HepG2 (cell line): ENCODE data around the gene TWNK. TPM values are rescaled to one million over a fixed set of nuclear protein-coding genes. Genes with fewer than 3 reads are reported as not detected.

ENCODE experiments used
- CHCHD3 ChIP-seq: sonication (generic); formaldehyde crosslinking; IDR thresholded peaks from 2 replicates; pipeline ENCODE4 v1.8.0; 2022; ENCODE audit warnings: mild to moderate bottlenecking, missing genetic modification reagents, moderate library complexity
- ESRRA ChIP-seq: sonication (generic); formaldehyde crosslinking; IDR thresholded peaks from 2 replicates; pipeline ENCODE4 v1.5.1; 2020; ENCODE audit warnings: mild to moderate bottlenecking, low read depth, missing genetic modification reagents
- EZH2 ChIP-seq: conservative IDR thresholded peaks from 2 replicates; pipeline ENCODE4 v1.6.1; 2012; ENCODE audit warnings: mild to moderate bottlenecking, low read depth, low read length, moderate library complexity
- HMGA1 ChIP-seq: sonication (generic); formaldehyde crosslinking; conservative IDR thresholded peaks from 2 replicates; pipeline ENCODE4 v1.4.0; 2020; ENCODE audit warnings: missing genetic modification reagents
- NR2F6 ChIP-seq, 2 experiments: IDR thresholded peaks; 2 replicates each; pipeline ENCODE4 v1.6.1; 2016; ENCODE audit warnings: antibody characterized with exemption in 1 of 2, mild to moderate bottlenecking in 1 of 2
- PCBP1 ChIP-seq: fragments of 200-400 bp; formaldehyde crosslinking; IDR thresholded peaks from 2 replicates; pipeline ENCODE4 v1.6.1; 2017; ENCODE audit warnings: mild to moderate bottlenecking, low read depth, low read length, borderline replicate concordance
- PHB2 ChIP-seq: fragments of 450-650 bp; IDR thresholded peaks from 2 replicates; pipeline ENCODE4 v1.6.1; 2018; ENCODE audit not compliant: partially characterized antibody
- PITX1 ChIP-seq: sonication (generic); formaldehyde crosslinking; IDR thresholded peaks from 2 replicates; pipeline ENCODE4 v1.5.1; 2020; ENCODE audit warnings: mild to moderate bottlenecking, missing genetic modification reagents
- POLR2AphosphoS2 ChIP-seq: IDR thresholded peaks from 2 replicates; pipeline ENCODE4 v1.6.1; 2011; ENCODE audit warnings: low read depth, low read length, improper control_type of control experiment
- SNRNP70 ChIP-seq: fragments of 200-400 bp; formaldehyde crosslinking; IDR thresholded peaks from 2 replicates; pipeline ENCODE4 v1.6.1; 2017; ENCODE audit warnings: mild to moderate bottlenecking, low read depth, low read length, moderate library complexity
- THYN1 ChIP-seq: sonication (generic); formaldehyde crosslinking; IDR thresholded peaks from 2 replicates; pipeline ENCODE4 v1.8.1; 2023; ENCODE audit warnings: low read depth, mild to moderate bottlenecking, moderate library complexity, missing genetic modification reagents, borderline replicate concordance
- ZKSCAN8 ChIP-seq: IDR thresholded peaks from 2 replicates; pipeline ENCODE4 v1.6.1; 2016; ENCODE audit warnings: borderline replicate concordance, missing genetic modification reagents, missing compliant biosample characterization
- ZNF143 ChIP-seq: sonication (generic); formaldehyde crosslinking; IDR thresholded peaks from 2 replicates; pipeline ENCODE4 v1.4.0; 2020; ENCODE audit warnings: missing genetic modification reagents
- ZNF354B ChIP-seq: sonication (generic); formaldehyde crosslinking; IDR thresholded peaks from 2 replicates; pipeline ENCODE4 v1.8.0; 2022; ENCODE audit warnings: mild to moderate bottlenecking, missing genetic modification reagents
- ZNF501 ChIP-seq: sonication (generic); formaldehyde crosslinking; IDR thresholded peaks from 2 replicates; pipeline ENCODE4 v1.5.1; 2020; ENCODE audit warnings: mild to moderate bottlenecking, moderate library complexity, missing genetic modification reagents
- ZNF720 ChIP-seq: sonication (generic); formaldehyde crosslinking; IDR thresholded peaks from 2 replicates; pipeline ENCODE4 v1.4.0; 2020; ENCODE audit warnings: missing genetic modification reagents
- ZNF737 ChIP-seq: sonication (generic); formaldehyde crosslinking; IDR thresholded peaks from 2 replicates; pipeline ENCODE4 v1.5.0; 2020; ENCODE audit warnings: missing genetic modification reagents, mild to moderate bottlenecking, borderline replicate concordance
- ZNF75D ChIP-seq: sonication (generic); formaldehyde crosslinking; IDR thresholded peaks from 2 replicates; pipeline ENCODE4 v1.8.1; 2023; ENCODE audit warnings: missing genetic modification reagents, mild to moderate bottlenecking, borderline replicate concordance
- ZZZ3 ChIP-seq: sonication (generic); formaldehyde crosslinking; IDR thresholded peaks from 2 replicates; pipeline ENCODE4 v1.4.0; 2020; ENCODE audit warnings: missing genetic modification reagents, mild to moderate bottlenecking, borderline replicate concordance
- polyA plus RNA-seq, 8 experiments: library from polyadenylated mRNA; depleted of rRNA in 3 of 8; stranded (reverse) in 7 of 8; unstranded in 1 of 8; fragments of >200 nt; fragmentation: Illumina TruSeq in 4 of 8; extraction: Trizol in 4 of 8; gene quantifications; 2 replicates each; pipeline versions ENCODE4 v1.2.1 to v1.2.3, GENCODE V29; 2011 to 2016; ENCODE audit warnings: low read depth in 4 of 8, missing spikeins in 1 of 8, mixed read lengths in 1 of 8; ENCODE audit not compliant: insufficient read depth in 1 of 8
- total RNA-seq, 5 experiments: library from RNA; depleted of rRNA; stranded (reverse); fragments of >200 nt; fragmentation: Illumina TruSeq; extraction: Trizol; gene quantifications; 2 replicates each; pipeline ENCODE4 v1.2.3, GENCODE V29; 2016; ENCODE audit warnings: low read depth in 1 of 5
- TF ChIP-seq, protein P1 (sequence below), 2 experiments: fragments of 450-650 bp in 1 of 2; sonication (generic) in 1 of 2; formaldehyde crosslinking; IDR thresholded peaks; 2 replicates each; pipeline versions ENCODE4 v1.5.0 to v1.8.0; 2020 to 2022; ENCODE audit warnings: mild to moderate bottlenecking in 1 of 2, missing genetic modification reagents in 1 of 2
- TF ChIP-seq, protein P2 (sequence below): sonication (generic); formaldehyde crosslinking; IDR thresholded peaks from 2 replicates; pipeline ENCODE4 v1.8.1; 2023; ENCODE audit warnings: missing genetic modification reagents, mild to moderate bottlenecking, borderline replicate concordance
- TF ChIP-seq, protein P3 (sequence below): sonication (generic); formaldehyde crosslinking; IDR thresholded peaks from 2 replicates; pipeline ENCODE4 v1.8.0; 2022; ENCODE audit warnings: low read depth, missing genetic modification reagents
- TF ChIP-seq, protein P4 (sequence below): sonication (generic); formaldehyde crosslinking; IDR thresholded peaks from 2 replicates; pipeline ENCODE4 v1.4.0; 2020; ENCODE audit warnings: mild to moderate bottlenecking, missing genetic modification reagents
- TF ChIP-seq, protein P5 (sequence below): sonication (generic); formaldehyde crosslinking; IDR thresholded peaks from 2 replicates; pipeline ENCODE4 v1.4.0; 2020; ENCODE audit warnings: missing genetic modification reagents, borderline replicate concordance
- TF ChIP-seq, protein P6 (sequence below): sonication (generic); formaldehyde crosslinking; IDR thresholded peaks from 2 replicates; pipeline ENCODE4 v1.5.1; 2020; ENCODE audit warnings: mild to moderate bottlenecking, missing genetic modification reagents, borderline replicate concordance

TWNK gene
- total and polyA plus RNA-seq, 2 of the 13 experiments (the other 11 are each of a cell fraction or from before 2014, with no cell fraction given) = 10.7 to 16.5 TPM

DNA sequence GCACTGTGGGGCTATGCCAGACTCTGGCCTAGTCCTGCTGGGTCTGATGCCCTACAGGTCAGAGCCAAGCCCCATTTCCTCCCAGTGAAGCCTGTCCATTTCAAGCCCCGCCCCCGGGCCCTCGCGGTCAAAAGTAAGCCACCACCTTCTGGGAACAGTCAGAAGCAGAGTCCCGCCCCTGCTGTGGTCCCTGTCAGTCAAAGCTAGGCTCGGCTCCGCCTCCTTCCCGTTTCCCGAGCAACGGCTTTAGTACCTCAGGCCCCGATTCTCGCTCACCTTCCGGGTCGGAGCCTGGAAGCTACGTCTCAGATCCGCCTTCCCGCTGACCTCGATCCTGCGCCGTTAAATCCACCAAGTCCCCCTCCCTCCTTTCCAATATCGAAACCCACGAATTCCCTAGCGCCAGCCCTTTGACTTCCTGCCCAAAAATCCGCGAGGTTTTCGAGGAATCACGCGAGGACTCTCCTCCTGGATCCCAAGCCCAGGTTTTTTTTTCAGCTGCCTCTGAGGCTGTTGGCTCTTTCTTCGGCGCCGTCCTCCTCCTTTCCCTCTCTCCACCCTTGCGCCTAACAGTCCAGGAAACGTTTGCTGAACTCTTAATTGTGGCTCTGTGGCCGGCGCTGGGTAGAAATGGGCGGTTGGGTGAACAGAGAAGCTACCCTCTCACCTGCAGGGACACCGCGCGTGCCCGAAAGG lies 55.5 kb downstream of the TWNK start (continued):
- TF ChIP-seq, protein P1, sequence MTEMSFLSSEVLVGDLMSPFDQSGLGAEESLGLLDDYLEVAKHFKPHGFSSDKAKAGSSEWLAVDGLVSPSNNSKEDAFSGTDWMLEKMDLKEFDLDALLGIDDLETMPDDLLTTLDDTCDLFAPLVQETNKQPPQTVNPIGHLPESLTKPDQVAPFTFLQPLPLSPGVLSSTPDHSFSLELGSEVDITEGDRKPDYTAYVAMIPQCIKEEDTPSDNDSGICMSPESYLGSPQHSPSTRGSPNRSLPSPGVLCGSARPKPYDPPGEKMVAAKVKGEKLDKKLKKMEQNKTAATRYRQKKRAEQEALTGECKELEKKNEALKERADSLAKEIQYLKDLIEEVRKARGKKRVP (CRISPR knock-in tag; IDR thresholded peaks at IDR 0.05) = no peak
- TF ChIP-seq ZNF737 = no peak
- TF ChIP-seq THYN1 = no peak
- no peak for TF ChIP-seq PCBP1
- TF ChIP-seq ZNF354B (CRISPR knock-in tag) = no peak
- TF ChIP-seq ZNF143 = no peak
- TF ChIP-seq, protein P2, sequence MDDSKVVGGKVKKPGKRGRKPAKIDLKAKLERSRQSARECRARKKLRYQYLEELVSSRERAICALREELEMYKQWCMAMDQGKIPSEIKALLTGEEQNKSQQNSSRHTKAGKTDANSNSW (CRISPR knock-in tag) = no peak
- TF ChIP-seq PHB2 = no peak
- no peak; the same call in none of the 2 replicates for TF ChIP-seq PITX1
- no peak for TF ChIP-seq HMGA1
- TF ChIP-seq ZNF720 = no peak
- TF ChIP-seq, protein P3, sequence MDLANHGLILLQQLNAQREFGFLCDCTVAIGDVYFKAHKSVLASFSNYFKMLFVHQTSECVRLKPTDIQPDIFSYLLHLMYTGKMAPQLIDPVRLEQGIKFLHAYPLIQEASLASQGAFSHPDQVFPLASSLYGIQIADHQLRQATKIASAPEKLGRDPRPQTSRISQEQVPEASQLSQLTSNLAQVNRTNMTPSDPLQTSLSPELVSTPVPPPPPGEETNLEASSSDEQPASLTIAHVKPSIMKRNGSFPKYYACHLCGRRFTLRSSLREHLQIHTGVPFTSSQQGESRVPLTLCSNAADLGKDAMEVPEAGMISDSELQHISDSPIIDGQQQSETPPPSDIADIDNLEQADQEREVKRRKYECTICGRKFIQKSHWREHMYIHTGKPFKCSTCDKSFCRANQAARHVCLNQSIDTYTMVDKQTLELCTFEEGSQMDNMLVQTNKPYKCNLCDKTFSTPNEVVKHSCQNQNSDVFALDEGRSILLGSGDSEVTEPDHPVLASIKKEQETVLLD (CRISPR knock-in tag) = peak; percentile 84
- TF ChIP-seq POLR2AphosphoS2 = no peak
- no peak for TF ChIP-seq CHCHD3 (CRISPR knock-in tag)
- TF ChIP-seq SNRNP70 = no peak
- peak; percentile 95 for TF ChIP-seq ZNF501 (CRISPR knock-in tag)
- TF ChIP-seq, protein P4, sequence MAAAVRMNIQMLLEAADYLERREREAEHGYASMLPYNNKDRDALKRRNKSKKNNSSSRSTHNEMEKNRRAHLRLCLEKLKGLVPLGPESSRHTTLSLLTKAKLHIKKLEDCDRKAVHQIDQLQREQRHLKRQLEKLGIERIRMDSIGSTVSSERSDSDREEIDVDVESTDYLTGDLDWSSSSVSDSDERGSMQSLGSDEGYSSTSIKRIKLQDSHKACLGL (CRISPR knock-in tag) = no peak
- TF ChIP-seq EZH2 = no peak
- TF ChIP-seq, protein P5, sequence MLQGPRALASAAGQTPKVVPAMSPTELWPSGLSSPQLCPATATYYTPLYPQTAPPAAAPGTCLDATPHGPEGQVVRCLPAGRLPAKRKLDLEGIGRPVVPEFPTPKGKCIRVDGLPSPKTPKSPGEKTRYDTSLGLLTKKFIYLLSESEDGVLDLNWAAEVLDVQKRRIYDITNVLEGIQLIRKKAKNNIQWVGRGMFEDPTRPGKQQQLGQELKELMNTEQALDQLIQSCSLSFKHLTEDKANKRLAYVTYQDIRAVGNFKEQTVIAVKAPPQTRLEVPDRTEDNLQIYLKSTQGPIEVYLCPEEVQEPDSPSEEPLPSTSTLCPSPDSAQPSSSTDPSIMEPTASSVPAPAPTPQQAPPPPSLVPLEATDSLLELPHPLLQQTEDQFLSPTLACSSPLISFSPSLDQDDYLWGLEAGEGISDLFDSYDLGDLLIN (CRISPR knock-in tag) = no peak
- TF ChIP-seq ESRRA (CRISPR knock-in tag) = no peak
- no peak for TF ChIP-seq ZZZ3
- no peak for TF ChIP-seq ZKSCAN8 (CRISPR knock-in tag)
- TF ChIP-seq NR2F6 (IDR thresholded peaks at IDR 0.05) = peak; percentile 18; the same call in 1 of the 2 replicates
- no peak; the same call in 1 of the 2 replicates for TF ChIP-seq NR2F6 (CRISPR knock-in tag; IDR thresholded peaks at IDR 0.05)
- TF ChIP-seq ZNF75D (CRISPR knock-in tag) = no peak
- TF ChIP-seq, protein P6, sequence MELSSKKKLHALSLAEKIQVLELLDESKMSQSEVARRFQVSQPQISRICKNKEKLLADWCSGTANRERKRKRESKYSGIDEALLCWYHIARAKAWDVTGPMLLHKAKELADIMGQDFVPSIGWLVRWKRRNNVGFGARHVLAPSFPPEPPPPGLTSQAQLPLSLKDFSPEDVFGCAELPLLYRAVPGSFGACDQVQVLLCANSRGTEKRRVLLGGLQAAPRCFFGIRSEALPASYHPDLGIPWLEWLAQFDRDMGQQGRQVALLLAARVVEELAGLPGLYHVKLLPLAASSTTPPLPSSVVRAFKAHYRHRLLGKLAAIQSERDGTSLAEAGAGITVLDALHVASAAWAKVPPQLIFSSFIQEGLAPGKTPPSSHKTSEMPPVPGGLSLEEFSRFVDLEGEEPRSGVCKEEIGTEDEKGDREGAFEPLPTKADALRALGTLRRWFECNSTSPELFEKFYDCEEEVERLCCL (CRISPR knock-in tag) = no peak
